HEK293 (cell line): ENCODE results near the gene STX4.

ENCODE experiments used
- CTCF ChIP-seq: fragments of 450-650 bp; formaldehyde crosslinking; IDR thresholded peaks from 2 replicates; pipeline ENCODE4 v1.5.1; 2016; ENCODE audit warnings: missing biosample characterization, missing genetic modification characterization
- SETDB1 ChIP-seq: IDR thresholded peaks from one replicate; pipeline ENCODE4 v1.6.1; 2017; ENCODE audit warnings: mild to moderate bottlenecking, low read length, moderate library complexity, mixed read lengths; ENCODE audit not compliant: insufficient read length
- ZNF133 ChIP-seq: fragments of 450-650 bp; formaldehyde crosslinking; IDR thresholded peaks from 2 replicates; pipeline ENCODE4 v1.5.1; 2016; ENCODE audit warnings: missing biosample characterization, missing genetic modification characterization
- ZNF302 ChIP-seq: fragments of 450-650 bp; formaldehyde crosslinking; IDR thresholded peaks from 2 replicates; pipeline ENCODE4 v1.5.1; 2016; ENCODE audit warnings: missing biosample characterization, missing genetic modification characterization, low read depth

- TF ChIP-seq CTCF (tag by site-specific recombination) (no peak; the same call in 1 of the 2 replicates), ZNF302 (tag by site-specific recombination) (no peak), ZNF133 (tag by site-specific recombination) (no peak), SETDB1 (no peak)
Observed at GRCh38 chr16:30985401-30986128, 47.8 kb upstream of the STX4 start.
